Measurements from ENCODE around the gene PLB1. TPM values are rescaled to one million over a fixed set of nuclear protein-coding genes. Genes with fewer than 3 reads are reported as not detected.

PLB1 gene
- total RNA-seq, 6 experiments from 2014 or later, result 0.66 to 1.9 (median 1.1) TPM

DNA sequence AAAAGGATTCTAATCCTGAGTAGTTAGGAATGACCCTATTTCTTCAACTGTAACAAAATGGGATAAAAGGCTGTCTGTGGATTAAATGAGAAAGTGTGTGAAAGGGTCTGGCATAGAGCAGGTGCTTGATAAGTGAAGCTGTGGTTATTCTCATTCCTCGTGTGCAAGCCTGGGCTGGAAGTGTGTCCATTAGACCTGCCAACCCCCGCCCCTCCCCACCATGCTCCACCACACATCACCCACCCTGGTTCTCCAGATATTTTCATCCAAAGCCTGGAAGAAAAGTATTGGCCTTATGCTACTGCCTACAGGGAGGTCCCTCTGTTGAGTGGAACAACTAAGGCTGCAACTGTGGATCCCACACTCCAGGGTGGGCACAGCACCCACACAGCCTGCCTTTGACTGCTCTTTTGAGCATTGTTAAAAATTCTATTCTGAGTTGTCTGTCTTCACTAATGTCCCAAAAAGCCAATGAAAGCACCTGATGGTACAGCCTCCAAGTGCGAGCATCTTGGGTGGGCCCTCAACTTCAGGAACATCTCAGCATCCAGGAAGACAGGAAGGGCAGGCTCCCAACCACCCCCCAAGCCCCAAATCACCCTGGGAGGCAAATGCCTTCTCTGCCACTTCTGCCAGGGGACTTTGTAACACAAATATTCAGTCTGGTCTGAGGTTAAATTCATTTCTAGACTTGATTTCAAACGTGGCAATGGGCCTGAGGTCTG lies 153.0 kb downstream of the PLB1 start:
- H3K4me1 ChIP-seq, result peaks cover 0 to 5% (median 2%) of the 10 kb centered on the region in 4 donors
- TF ChIP-seq POLR2A (IDR thresholded peaks at IDR 0.05), result no peak
- TF ChIP-seq CTCF (IDR thresholded peaks at IDR 0.05), result no peak
- intact Hi-C loops (cut with DNase I), result no loop called here
- no peaks in the 10 kb centered on the region for H3K27me3 ChIP-seq
- no peak for ATAC-seq
- 49% methylated on average over 3 of the region's 4 CpGs for WGBS (ENCODE audit: insufficient coverage, low coverage, low lambda C conversion rate, missing lambda C conversion rate)
- DNase-seq, result no peak
- no peak overlapping the region for H3K4me3 ChIP-seq
- no peak overlapping the region for H3K27ac ChIP-seq
- no peaks in the 10 kb centered on the region for H3K36me3 ChIP-seq
- no peaks in the 10 kb centered on the region for H3K9me3 ChIP-seq

DNA sequence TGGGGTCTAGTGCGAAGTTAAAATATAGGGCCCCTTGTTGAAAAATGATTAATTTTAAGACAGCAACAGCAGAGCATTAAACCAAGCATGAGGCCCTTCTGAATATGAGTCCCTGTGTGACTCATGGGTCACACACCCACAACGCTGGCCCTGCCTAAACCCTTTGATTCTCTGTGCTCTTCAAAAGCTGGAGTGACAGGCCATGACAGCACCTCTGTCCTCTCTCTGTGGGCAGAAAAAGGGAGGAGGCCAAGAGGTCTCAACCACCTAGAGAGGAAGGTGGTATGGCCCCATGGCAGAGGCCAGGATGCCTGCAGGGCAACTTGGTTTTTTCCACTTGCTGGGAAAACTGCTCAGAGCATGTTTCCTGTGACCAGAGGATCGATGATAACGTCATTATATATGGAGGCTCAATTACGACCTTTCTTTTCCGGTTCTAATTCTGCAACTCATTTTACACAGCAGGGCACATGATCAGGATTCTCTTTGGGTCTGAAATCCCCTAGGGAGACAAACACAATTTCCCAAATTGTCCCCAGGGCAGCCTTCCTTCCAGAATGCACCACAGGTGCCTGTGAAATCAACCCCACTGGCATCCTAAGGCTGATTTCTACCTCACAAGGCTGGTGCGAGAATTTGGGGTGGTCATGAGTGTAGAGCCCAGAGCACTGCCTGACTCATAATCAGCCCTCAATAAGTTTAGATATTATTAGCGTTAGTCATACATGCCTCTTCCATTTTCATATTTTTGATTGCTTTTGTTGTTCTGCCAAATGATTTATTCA lies 153.8 kb downstream of the PLB1 start:
- Histone ChIP-seq H3K4me3 (no peak overlapping the region), H3K36me3 (no peaks in the 10 kb centered on the region), H3K27me3 (no peaks in the 10 kb centered on the region), H3K4me1 (peaks cover 0 to 4% (median 2%) of the 10 kb centered on the region in 4 donors), H3K27ac (no peak overlapping the region), H3K9me3 (no peaks in the 10 kb centered on the region)
- intact Hi-C loops (cut with DNase I), result no loop called here
- WGBS (ENCODE audit: insufficient coverage, low coverage, low lambda C conversion rate, missing lambda C conversion rate), result 78% methylated on average over 6 of the region's 8 CpGs
- no peak for TF ChIP-seq POLR2A (IDR thresholded peaks at IDR 0.05)
- no peak for TF ChIP-seq CTCF (IDR thresholded peaks at IDR 0.05)
- DNase-seq (no peak), ATAC-seq (peak in 1 of 4 donors; percentile 21)

GRCh38 chr2:28650266-28650584 lies 154.4 kb downstream of the PLB1 start:
- WGBS (ENCODE audit: insufficient coverage, low coverage, low lambda C conversion rate, missing lambda C conversion rate), result 68% methylated on average over 4 of the region's 4 CpGs
- Histone ChIP-seq H3K36me3 (no peaks in the 10 kb centered on the region), H3K9me3 (no peaks in the 10 kb centered on the region), H3K4me3 (no peak overlapping the region), H3K27me3 (no peaks in the 10 kb centered on the region), H3K4me1 (peaks cover 0 to 10% (median 5%) of the 10 kb centered on the region in 4 donors), H3K27ac (no peak overlapping the region)
- ATAC-seq (no peak), DNase-seq (no peak)
- intact Hi-C loops (cut with DNase I), result no loop called here
- TF ChIP-seq CTCF (IDR thresholded peaks at IDR 0.05), result no peak
- TF ChIP-seq POLR2A (IDR thresholded peaks at IDR 0.05), result no peak

GRCh38 chr2:28652217-28652616 lies 156.4 kb downstream of the PLB1 start:
- Histone ChIP-seq H3K27ac (no peak overlapping the region), H3K36me3 (no peaks in the 10 kb centered on the region), H3K9me3 (no peaks in the 10 kb centered on the region), H3K4me1 (peaks cover 0 to 13% (median 6%) of the 10 kb centered on the region in 4 donors), H3K27me3 (no peaks in the 10 kb centered on the region), H3K4me3 (no peak overlapping the region)
- DNase-seq, result no peak
- 35% methylated on average over 1 of the region's 1 CpG for WGBS (ENCODE audit: insufficient coverage, low coverage, low lambda C conversion rate, missing lambda C conversion rate)
- TF ChIP-seq CTCF (IDR thresholded peaks at IDR 0.05) (no peak), POLR2A (IDR thresholded peaks at IDR 0.05) (no peak)
- intact Hi-C loops (cut with DNase I), result no loop called here
- ATAC-seq, result no peak

Data from right lobe of liver (tissue), 6 donors.